Epidermal melanocyte (primary cell): ENCODE measurements around the gene ELK3.

Source experiments
- DNase-seq: peaks from one replicate; pipeline ENCODE4 v3.0.0; 2011; ENCODE audit warnings: low spot score; ENCODE audit not compliant: insufficient read length

ELK3 gene

DNA sequence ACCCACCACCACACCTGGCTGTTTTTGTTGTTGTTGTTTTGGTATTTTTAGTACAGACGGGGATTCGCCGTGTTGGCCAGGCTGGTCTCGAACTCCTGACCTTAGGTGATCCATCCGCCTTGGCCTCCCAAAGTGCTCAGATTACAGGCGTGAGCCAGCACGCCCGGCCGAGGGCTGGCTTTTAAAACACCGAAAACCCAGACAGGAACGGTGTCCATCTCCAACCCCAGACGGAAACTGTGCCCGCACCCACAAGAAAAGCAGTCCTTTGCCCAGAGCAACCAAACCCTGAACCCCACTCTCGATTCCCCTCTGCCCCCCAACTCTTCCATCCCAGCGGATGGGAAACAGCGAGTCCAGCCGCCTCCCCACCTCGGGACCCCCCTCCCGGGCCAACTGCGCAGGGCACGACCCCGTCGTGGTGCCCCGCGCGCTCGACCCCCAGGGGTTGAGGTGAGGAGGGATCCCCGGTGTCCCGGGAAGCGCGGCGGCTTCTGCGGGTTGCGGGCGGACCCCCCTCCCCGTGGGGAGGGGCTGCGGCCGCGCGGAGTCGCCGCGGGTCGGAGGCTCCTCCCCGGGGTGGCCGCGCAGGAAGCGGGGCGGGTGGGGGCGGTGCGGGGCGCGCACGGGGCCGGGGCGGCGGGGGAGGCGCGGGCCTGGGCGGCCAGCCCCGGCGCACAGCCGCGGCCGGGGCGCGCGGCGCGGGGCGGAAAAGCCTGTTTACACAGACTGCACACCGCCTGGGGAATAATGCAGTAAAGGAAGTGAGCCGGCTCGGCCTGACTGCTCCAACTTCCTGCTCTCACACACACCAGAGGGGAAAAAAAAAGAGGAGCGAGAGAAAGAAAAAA, at the start of gene ELK3:
Gene ELK3, plus strand, starts transcription at position 651 of the 851 bp plus-strand sequence.
- peak; percentile 50 for DNase-seq

DNA sequence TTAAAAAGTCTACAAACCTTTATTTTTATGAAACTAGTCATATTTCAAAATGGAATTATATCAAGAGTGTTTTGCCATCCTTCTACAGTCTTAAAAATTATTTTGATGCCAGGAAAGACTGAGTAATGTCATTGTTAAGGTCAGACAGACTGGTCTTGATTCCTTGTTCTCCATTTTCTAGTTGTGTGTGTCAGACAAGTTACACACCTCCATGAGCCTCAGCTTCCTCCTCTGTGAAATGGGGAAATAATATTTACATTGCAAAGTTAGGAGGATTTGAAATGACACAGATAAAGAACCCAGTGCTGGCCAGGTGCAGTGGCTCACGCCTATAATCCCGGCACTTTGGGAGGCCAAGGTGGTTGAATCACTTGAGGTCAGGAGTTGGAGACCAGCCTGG, 47.4 kb upstream of the ELK3 start:
- DNase-seq = no peak

DNA sequence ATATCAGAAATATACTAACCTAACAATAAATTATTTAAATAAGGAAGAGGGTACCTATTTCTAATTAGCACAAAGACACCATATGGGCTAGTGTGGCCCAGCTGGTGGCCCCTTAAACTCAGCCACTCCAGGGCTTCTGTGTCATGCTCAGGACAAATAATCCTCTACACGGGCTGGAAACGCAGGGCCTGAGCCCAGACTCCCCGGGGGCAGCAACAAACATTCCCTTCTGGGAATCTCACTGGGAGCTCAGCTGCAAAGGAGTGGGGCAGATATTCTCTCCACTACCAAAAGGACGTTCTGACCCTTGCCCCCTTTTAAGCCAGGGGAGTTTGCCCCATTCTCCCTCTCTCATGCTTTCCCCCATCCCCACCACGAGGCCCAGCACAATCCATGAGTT, 43.7 kb upstream of the ELK3 start:
- DNase-seq = no peak

DNA sequence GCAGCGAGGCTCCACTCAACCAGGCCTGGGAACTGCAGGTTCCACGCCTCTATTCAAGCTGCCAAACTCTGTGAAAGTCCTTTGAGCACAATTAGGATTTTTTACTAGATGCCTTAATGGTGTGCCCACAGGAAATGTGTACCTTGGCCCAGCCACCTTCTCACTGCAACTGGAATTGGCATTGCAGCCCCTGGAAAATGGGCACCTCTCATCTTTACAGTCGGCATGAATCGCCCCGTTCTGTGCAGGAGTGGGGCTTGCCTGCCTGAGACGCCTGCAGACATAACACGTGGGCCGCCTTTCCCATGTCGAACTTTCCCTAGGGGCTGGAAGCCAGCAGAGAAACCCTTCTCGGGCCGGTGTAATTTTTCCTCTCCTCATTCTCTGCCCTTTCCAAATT, 42.0 kb upstream of the ELK3 start:
- no peak for DNase-seq

DNA sequence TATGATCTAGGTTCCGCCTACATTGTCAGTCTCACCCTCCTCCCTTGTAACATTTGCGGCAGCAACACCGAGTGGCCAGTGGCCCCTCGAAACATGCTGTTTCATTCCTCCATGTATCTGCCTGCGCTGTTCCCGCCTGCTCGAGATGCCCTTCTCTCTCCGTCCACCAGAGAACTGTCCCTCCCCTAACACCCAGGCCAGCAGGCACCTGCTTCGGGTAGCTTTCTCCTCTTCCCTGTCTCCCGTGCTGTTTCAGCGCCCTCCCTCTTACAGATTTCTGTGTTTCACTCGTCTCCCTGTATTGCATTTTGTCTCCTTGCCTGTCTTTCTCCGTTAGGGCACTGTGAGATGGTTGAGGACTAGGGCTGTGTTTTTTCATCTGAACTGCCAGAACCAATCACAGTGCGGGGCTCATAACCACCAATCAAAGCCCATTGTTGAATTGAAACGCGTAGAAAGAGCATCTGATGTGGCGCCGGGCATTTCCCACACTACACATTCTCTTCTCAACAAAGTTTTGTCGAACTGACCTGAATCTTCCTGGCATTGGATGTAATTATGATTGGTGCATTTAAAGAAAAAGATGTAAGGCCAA, 40.9 kb upstream of the ELK3 start:
- DNase-seq = no peak

GRCh38 chr12:96155181-96155580, 39.0 kb upstream of the ELK3 start:
- no peak for DNase-seq

GRCh38 chr12:96155781-96156180, 38.4 kb upstream of the ELK3 start:
- DNase-seq = no peak

DNA sequence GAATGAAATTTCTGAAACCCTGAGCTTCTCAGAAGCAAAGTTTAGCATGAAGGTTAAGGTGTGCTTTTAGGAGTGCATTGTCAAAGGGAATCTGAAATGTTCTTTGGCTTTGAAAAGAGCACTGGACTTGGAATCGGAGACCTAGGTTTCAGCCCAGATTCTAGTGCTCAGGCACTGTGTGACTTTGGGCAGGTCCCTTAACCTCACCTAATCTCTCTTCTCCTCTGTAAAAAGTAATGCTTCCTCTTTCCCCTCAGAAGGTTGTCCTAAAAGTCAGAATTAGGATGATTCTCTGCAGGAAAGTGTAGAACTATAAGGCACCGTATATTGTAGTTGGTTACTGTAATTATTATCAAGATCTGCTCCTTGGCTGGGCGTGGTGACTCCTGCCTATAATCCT, 38.0 kb upstream of the ELK3 start:
- no peak for DNase-seq

DNA sequence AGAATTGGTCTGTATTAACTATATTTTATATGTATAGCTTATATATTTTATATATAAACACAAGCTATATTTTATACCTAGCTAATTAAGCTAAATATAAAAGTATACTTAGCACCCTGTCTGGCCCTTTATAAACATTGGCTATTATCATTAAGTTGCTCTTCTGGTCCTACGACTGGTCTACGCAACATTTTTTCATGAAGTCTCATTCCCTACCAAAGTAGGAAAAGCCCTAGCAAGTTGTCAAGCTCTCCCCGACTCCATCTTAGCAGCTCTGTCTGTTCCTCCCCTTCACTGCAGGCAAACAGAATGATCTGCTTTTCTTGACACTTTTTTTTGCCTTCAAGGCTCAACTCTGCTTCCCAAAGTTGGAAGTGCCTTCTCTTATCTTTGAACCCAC, 36.7 kb upstream of the ELK3 start:
- no peak for DNase-seq

DNA sequence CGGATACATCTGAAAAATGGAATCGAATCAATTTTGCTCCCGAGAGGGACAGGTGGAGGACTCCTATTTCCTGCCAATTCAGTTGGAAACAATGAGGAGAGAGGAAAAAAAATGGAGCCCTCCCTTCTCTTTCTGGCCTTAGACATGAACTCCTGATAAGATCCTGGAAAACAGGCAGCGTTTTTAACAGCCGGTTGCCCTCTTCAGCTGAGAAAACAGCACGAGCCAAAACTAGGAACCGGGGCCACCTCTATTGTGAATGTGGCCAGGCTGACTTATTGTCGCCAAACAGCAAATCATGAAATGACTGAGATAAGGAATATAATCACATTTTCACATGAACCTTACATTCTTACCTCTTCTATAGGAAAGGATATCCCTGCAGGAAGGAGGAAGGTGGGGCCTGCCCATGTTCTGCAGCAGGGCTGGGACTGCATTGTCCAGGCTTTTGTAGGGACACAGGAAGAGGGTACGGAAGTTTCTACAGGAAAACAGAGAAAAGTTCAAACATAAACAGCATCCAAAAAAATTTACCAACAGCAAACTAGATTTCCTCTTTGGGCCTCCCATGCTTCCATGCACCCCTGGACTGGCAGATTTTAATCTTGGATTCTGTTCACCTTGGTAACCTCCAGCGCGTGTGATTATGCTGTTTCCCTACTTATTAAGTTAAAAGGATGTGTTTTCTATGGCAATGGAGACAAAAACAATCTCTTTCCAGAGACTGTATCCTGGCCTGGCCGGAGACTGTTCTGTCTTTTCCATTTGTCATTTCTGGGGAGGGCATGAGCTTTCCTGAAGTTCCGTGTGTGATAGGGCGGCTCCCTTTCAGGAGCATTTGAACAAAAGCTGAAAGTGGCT, 29.0 kb upstream of the ELK3 start:
- no peak for DNase-seq

GRCh38 chr12:96166765-96167164, 27.4 kb upstream of the ELK3 start:
- no peak for DNase-seq

- DNase-seq = no peak
Observed at GRCh38 chr12:96167492-96167891, 26.7 kb upstream of the ELK3 start.

DNA sequence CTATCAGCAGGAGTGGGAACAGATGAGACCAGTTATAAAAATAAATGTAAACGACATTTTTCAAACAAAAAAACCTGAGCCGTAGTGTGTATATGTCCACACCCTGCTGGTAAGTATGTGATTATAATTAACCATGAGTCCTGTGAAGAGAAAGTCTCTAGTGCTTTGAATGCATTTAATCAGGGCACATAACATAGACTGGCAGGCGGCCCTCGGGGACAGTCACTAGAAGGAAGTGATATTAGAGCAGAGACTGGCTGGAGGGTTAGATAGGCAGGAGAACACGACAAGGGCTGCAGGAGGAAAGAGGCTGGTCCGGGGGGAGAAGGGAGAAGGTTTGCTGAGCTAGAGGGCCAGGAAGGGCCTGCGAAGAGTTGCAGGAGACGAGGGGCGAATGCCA, 23.8 kb upstream of the ELK3 start:
- no peak for DNase-seq

- no peak for DNase-seq
Observed at GRCh38 chr12:96170762-96171161, 23.4 kb upstream of the ELK3 start.

DNA sequence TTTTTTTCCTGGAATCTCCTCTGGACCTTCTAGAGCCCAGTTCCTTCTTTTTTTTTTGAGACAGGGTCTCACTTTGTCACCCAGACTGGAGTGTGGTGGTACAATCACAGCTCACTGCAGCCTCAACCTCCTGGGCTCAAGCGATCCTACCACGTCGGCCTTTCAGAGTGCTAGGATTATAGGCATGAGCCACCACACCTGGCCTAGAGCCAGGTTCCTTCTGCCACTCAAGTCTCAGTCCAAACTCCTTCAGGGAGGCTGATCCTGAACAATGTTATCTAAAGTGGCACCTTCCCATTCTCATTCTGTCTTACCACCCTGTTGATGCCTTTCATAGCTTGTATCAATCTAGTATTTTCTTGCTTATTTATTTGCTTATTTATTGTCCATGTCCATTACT, 22.3 kb upstream of the ELK3 start:
- no peak for DNase-seq

DNA sequence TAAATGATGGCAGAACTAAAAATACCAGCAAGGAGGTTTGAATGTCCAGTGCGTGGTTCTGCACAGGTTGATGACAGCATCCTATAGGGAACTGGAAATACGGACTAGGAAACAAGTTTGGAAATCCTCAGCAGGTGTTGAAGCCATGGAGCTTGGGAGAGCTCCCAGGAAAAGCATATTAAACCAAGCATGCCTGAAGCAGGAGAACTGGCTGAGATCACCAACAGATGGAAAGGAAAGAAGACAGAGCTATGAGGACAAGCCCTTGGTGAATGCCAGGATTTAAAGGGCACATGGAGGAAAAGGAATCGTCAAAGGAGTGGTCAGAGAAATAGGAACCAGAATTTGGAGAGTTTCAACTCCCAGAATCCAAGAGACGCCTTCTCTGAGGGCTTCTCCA, 21.2 kb upstream of the ELK3 start:
- DNase-seq = no peak

GRCh38 chr12:96176575-96176974, 17.6 kb upstream of the ELK3 start:
- DNase-seq = no peak

DNA sequence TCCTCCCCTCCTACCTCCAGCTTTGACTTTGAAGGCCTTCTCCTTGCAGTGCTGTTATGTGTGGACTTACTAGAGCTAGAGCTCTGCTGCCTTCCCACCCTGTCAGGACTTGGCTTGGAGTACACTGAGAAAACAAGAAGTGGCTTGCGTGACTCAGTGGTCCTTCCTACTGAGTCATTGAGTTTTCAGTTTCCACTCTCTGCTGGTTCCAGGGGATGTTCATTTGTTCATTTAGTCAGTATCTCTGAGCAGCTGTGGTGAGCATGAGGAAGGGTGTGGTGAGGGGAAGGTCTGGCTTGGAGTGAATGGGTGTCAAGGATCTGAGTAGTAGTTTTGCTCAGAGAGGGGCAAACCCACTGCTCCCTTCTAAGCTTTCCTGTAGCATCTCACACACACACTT, 17.2 kb upstream of the ELK3 start:
- no peak for DNase-seq

DNA sequence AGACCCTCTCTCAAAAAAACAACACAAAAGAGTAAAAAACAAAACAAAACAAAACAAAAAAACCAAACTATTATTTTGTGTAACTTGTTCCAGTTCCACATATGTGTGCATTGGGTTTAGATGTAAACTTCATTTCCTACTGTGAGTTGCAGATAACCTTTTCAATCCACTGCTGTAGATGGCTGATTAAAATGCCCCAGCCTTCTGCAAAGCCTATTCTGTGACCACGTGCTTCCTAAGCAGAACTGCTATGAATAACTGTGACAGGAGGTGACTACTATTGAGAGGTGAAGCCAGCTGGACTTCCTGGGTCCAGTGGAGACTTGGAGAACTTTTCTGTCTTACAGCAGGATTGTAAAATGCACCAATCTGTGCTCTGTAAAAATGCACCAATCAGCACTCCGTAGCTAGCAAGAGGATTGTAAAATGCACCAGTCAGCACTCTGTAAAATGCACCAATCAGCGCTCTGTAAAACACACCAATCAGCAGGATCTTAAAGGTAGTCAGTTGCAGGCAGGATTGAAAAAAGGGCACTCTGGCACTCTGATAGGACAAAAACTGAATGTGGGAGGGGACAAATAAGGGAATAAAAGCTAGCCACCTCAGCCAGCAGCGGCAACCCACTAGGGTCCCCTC, 10.3 kb upstream of the ELK3 start:
- no peak for DNase-seq

DNA sequence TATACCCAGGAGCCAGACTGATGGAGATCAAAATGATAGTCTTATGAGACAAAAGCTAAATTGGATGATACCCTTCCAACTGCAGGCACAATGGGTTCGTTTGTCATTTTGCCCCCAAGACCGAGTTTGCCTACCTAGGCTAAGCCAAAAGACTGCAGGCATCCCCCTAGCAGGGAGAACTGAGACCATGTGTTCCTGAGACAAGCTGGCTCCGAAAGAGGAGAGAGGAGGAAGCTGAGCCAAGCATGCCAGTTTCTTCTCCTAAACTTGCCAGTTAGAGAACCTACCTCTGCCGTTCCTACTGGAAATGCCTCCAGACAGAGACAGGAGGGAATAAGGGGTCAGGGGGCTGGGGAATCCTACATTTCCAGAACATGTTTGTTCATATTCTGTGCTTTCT, 8.3 kb upstream of the ELK3 start:
- DNase-seq = no peak

- DNase-seq = no peak
Observed at GRCh38 chr12:96186607-96187301, 7.4 kb upstream of the ELK3 start.
